Ramos (cell line): Measurements from ENCODE around the gene ANKRD11.
"Not testable (repeated sequence)": the region's sequence is repeated elsewhere in the genome, so short reads cannot be mapped to it uniquely, and the experiment has no call there.

Source experiments
- in situ Hi-C: fragments of 300-500 bp; cut with MboI; formaldehyde crosslinking; loops from one replicate; pipeline ENCODE4 v1.14.3; 2022; ENCODE audit warnings: low sequenced_read_pairs; ENCODE audit not compliant: unreplicated experiment

ANKRD11 gene

DNA sequence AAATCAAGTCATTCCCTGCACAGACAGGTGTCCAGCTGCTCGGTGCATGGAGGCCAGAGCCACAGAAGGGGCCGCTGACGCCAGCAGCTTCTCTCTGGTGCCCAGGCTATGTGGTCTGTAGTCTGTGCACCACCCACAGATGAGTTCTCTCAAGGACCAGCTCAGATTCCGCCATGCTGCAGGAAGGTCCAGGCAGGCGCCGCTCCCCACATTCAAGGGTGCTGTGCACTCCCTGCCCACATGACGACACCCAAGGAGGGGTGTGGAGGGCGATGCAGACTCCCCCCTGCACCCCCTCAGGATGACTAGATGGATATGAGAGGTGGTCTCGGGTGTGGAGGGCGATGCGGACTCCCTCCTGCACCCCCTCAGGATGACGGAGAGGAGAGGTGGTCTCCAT is 119.0 kb downstream of the ANKRD11 start:
- in situ Hi-C loops: no loop called here

DNA sequence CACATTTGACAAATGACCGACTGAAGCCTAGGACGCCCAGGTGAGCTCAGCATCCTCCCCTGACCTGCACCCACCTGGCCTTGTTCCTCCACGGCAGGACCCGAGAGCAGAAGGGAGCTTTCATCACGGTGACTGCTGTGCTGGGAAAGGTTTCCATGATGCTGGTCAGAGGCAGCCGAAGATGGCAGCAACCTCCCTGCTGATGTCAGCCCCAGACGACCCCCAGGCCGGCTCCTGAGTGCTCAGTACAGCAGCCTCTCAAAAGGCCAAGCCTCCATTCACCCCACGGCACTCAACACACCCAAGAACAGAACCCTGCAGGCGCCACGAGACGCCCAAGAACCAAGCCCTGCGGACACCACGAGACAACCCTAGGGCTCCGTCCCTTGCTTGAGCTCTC is 119.8 kb downstream of the ANKRD11 start:
- in situ Hi-C loops: no loop called here

DNA sequence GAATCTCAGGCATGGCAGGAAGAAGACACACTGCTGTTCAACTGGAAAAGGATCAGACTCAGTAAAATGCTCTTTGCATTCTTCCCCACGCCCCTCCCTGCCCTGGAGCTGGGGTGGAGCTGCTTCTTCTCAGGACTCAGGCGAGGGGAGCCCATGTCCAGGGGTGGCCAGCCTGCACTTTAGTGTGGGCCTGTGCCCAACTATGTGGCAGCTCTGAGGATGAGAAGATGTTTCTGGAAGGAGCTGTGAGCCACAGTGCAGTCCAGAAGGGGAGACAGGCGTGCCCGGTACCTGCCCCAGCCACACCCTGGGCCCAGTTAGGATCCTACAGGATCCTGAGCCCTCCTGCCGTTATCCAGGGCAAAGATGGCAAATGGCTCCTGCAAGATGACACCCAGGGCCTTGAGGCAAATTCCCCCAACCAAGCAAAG is 120.3 kb downstream of the ANKRD11 start:
- in situ Hi-C loops: no loop called here

DNA sequence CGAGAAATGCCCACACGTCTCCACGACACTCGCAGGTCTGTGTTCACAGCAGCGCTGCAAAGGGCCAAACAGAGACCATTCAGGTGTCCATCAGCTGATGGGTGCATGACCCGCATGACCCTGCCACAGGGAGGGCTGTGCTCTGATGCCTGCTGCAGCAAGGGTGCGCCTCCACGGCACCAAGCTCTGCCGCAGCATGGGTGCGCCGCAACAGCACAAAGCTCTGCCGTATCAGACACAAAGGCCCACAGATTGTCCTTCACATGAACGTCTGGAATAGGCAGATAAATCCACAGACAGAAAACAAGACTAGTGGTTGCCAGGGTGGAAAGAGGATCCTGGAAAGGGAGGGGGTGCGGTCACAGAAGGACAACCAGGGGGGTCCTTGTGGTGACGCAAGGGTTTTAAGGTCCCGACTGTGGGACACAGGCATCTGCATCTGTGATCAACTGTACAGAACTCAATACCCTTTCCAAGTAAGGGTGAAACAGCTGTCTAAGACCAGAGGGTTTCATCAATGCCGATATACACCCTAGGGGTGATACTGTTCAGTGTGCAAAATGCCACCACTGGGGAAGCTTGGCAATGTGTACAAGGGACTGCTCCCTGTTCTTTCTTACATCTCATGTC is 121.0 kb downstream of the ANKRD11 start:
- in situ Hi-C loops: no loop called here

DNA sequence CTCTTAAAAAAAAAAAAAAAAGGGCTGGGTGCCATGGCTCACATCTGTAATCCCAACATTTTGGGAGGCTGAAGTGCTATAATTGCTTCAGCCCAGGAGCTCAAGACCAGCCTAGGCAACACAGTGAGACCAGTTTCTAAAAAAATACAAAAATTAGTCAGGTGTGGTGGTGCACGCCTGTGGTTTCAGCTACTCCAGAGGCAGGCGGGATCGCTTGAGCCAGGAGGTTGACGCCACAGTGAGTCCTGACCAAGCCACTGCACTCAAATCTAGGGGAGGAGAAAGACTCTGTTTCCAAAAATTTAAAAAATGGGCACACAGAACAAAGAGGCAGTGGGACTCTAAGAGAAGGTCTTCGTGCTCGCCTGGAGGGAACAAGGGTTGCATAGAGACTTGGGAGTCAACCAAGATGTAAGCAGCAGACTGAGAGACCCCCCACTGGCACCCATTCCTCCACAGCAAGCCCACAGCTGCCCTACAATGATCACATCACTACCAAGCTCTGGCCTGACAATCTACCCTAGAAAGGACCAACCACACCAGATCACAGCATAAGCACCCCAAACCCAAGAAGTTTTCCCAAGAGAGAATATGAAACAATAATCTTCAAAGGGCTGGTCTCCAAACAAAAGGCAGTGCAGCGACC is 121.6 kb downstream of the ANKRD11 start:
- in situ Hi-C loops: no loop called here

DNA sequence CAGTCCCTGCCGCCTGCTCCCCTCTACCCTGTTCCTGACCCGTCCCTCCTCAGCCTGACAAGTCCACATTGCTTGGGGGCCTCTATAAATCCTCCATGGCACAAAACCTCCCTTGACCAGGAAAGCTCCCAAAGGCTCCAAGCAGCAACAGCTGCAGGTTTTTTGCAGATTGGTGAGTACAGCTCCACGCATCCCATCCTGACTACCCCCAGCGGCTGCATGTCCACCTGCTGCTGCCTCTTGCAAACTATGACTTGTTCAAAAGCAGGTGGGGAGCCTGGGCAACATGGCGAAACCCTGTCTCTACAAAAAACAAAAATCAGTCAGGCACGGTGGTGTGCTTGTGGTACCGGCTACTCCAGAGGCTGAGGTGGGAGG is 122.8 kb downstream of the ANKRD11 start:
- in situ Hi-C loops: no loop called here

DNA sequence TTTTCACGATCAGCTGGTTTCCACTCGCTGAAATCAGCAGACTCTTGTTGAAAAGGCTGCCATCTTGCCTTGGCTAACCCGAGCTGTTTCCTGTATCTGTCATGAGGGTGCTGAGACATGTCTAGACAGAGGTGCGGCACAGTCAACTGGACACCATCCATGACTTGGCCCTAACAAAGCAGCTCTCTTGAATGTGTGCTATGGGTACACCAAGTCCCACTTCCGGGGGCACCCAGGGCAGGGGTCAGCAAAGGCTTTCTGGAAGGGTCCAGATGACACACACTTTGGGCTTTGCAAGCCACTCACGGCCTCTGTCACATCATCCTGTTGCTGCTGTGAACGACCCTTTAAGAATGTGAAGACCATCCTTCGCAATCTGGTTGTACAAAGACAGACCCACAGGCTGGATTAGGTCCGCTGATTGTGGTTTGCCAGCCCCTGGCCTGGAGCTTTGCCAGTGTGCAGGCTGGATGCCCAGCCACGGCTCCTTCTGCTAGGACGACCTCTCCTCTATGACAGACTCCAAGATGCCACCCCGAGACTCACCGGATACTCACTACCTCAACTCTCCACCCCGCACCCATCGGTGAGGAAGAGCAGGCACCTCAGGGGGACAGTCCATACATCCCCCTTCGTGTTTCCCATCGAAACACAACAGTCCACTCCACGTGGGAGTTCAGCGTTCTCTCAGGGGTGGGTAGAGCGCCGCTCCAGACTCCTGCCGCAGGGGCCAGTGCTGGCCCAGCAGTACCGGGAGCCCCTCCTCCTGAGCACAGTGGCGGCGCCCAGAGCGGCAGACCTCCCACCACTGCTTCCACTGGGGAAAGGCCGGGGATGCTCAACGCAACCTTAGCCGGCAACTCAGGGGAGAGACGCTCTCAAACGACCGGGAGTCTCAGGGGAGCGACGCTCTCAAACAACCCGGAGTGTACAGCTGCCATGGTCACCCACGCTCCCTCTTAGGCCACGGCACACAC is 123.5 kb downstream of the ANKRD11 start:
- in situ Hi-C loops: no loop called here

DNA sequence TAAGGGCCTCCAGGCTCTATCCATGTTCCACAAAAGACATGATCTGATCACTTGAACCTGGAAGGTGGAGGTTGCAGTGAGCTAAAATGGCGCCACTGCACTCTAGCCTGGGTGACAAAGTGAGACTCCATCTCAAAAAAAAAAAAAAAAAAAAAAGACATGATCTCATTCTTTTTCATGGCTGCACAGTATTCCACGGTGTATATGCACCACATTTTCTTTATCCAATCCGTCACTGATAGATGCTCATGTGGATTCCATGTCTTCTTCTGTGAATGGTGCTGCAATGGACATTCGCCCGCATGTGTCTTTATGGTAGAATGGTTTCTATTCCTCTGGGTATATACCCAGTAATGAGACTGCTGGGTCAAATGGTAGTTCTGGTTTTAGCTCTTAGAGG is 124.4 kb downstream of the ANKRD11 start:
- in situ Hi-C loops: no loop called here

DNA sequence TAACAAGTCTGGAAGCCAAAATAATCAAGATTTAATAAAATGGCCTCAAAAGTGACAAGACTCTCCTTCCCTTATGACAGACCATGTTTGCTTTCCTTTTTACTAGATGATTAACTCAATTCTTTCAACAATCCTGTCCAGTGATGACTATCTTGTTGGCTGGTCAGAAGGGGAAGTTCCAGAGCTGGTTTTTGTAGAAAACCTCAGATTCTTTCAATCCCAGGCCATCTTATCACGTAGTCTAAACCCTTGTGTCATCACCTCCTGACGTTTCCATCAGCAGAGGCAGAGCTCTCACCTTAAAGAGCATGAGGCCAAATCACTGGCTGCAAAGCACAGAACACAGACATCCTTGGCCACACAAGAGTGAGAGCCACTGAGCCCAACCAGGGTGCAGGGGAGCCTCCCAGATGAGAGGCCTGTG is 125.3 kb downstream of the ANKRD11 start:
- in situ Hi-C loops: no loop called here

DNA sequence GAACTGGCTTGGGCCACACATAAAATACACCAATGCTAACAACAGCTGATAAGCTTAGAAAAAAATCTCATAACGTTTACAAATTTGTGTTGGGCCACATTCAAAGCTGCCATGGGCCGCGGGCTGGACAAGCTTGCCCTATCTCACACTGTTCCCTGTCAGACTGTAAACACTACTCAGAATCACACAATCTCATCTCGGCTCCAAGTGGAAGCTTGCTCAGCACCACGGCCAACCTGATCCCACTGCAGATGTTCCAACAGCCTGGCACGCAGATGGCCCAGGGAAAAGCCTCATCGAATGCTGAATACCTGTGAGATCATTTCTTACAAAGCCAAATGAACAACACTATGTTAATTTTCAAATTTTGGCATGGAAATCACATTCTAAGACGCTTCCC is 125.8 kb downstream of the ANKRD11 start:
- in situ Hi-C loops: no loop called here

DNA sequence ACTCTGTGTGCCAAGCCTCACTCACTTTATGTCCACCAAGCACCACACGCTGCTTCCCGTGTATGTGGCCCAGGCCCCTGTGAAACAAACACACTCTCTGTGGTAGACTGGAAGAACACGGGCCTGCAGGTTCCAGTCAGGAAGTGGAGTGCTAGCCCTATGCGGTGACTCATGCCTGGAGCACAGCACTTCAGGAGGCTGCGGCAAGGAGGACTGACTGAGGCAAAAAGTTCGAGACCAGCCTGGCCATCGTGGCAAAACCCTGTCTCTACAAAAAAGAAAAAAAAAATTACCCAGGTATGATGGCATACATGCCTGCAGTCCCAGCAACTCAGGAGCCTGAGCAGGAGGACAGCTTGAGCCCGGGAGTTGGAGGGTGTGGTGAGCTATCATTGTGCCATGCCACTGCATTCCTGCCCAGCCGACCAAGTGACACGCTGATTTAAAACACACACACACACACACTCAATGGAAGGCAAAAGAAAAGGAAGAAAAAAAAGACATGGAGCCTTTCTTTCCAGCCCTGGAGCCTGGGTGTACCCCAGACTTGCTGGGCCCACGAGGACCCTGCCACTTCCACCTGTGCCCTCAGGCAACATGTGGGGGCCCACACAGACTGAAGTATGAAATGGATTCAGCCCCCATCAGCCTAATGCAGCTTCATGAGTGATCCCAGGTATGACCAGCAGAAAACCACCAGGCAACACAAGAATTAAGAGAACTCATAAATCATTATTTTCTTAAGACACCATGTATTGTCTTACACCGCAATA is 126.6 kb downstream of the ANKRD11 start:
- in situ Hi-C loops: no loop called here

DNA sequence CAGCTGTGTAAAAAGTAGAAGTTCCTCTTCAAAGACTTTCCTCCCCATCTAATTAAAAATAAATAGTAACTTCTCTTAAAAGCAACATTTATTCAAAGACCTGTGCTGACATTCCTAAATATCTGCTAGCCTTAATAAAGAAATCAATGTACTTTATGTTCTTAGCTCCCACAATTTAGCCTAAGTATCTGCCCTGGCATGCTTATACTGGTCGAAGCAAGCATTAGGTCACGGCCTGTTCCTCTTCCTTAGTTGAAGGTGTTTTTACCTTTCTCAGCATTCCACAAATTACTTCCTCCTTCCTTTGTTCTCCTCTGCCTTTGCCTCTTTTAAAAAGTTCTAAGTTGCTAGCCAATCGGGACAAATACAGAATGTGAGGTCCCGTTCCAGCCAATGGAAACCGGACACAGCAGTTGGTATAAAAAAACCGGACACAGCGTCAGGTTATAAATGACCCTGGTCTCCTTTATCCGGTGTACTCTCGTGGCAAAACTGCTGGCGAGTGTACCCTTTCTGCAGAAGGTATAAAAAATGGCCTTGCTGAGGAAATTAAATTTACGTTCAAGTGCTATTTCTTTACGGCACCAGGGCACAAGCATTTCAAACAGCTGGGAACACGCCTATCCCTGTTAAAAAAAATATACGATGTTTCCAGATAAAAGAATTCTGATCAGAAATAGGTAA is 127.7 kb downstream of the ANKRD11 start:
- in situ Hi-C loops: not testable (repeated sequence)

DNA sequence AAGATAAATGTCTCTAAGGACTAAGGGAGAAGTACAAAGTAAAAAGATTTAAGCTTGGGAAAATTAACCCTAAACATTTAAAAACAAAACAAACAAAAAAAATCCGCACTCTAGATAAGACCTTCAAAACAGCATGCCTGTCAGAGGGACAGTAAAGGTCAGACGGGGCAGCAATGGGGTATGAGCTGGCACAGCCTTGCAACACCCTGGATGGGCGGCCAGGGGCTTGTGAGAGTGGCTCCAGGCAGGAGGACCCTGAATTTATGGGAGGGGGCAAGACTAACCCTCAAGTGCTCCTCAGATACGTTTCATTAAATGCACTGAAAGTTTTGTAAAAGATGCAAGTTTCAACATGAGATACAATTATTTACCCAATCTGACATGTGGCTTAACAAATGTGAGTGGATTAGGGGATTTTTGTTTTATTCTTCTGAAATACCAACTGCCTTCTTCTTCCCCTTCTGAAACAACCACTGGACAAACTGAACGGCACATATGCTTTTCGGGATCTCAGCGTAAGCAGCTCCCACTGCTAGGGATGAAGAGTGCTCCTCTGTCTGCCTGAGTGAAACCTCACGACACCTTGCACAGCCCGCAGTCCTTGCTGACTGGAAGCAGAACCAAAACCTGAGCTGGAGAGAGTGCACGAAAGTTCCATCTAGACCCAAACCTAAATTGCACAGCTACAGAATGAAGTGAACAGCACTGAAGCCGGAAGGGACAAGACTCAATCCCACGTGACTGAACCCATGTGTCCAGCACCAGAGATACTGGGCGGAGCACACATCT is 128.4 kb downstream of the ANKRD11 start:
- in situ Hi-C loops: no loop called here

DNA sequence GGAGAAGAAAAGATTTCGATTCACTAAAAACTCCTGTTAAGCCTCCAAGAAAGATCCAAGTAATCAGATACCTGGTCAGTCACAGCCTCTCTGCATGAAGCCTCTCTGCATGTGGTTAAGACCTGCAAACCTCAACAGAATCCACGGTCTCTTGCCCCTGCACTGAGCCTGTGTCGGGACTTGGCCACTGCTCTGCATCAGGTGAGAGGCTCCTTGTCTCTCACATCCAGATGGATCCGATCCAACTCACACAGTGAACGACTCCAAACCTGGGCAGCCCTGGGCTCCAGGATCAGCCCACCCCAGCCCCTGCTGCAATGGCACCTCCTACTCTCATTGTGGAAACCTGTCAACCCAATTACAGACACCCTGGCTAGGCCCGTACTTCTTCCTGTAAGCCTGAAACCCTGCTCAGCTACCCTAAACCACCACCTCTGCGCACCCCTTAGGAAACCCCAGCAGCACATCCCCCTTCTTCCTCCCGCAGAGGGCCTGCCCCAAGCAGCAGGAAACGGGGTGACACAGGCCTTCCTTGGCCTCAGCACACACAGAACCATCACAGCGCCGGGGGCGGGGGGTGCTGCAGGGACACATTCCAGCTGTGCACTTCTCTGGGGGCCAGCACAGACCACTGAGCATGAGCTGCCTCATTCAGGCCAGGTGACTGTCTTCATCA is 129.5 kb downstream of the ANKRD11 start:
- in situ Hi-C loops: no loop called here

DNA sequence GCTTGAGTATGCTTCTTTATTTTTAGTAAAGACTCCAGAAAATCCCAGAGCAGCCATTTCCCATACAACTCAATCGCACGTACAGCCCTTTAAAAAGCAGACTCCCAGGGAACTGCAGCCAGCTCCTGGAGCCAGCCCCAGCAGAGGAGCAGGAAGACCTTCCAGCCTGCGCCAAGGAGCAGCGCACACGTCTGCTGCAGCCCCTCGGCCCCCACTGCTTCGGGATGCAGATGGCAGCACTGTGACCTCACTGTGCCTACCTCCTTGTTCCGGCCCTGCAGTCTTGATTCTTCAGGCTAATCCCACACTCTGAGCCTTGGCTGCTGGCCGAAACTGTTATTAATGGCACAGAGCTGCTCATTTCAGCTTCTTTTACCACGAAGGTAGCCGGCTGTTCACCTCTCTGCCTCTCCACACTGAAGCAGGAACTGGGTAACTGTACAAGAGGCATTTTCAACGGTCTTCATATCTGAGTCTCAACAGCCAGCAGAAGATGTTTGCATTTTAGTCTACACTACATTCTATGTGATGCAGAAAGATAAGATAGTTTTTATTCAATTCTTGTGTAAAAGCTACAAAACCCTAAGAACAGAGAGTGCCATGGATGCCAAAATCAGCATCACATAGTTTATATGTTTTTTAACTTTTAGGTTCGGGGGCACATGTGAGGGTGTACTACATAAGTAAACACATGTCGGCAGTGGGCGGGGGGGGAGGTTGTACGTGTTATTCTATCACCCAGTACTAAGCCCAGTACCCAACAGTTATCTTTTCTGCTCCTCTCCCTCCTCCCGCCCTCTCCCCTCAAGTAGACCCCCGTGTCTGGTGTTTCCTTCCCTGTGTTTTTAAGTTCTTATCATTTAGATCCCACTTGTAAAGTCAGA is 130.9 kb downstream of the ANKRD11 start:
- in situ Hi-C loops: no loop called here

DNA sequence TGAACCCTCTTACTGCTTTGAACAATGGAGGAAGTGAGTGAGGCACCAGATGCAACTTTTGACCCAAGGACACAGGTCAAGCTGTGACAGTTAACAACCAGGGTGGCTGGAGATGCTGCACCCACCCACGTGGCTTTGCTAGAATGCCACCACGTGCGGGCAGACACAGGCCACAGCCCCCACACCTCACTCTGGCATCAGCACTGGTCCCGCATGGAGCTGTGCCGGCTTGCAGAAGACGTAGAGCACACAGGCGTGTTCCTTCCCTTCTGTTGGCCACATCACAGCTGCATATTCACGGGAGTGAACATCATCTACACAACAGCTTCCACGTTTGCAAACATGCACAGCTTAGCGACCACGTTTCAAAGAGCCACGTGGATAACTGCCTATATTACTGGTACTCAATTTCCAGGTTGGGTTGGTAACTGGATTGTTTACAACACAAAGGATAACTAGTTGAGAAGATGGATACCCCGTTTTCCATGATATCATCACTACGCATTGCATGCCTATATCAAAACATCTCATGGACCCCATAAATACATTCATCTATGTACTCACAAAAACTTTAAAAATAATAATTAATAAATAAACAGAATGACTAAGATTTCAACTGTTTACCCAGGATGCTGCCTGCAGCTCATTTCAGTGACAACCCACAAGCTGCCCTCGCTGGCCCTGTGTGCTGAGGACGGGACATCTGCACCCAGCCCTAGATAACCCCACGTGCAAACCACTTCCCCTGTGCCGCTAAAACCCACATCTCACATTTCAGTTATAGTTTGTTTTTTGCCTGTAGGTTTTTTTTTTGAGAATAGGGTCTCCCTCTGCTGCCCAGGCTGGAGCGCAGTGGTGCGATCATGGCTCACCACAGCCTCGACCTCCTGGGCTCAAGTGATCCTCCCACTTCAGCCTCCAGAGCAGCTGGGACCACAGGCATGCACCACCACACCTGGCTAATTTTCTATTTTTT is 132.0 kb downstream of the ANKRD11 start:
- in situ Hi-C loops: no loop called here
